H1 (cell line): ENCODE results near the gene USP7. TPM values are rescaled to one million over a fixed set of nuclear protein-coding genes. Genes with fewer than 3 reads are reported as not detected.

Experiments used
- CHD1 ChIP-seq: IDR thresholded peaks from 2 replicates; pipeline ENCODE4 v1.6.1; 2012; ENCODE audit warnings: low read depth, low read length, improper control_type of control experiment
- CTBP2 ChIP-seq: IDR thresholded peaks from 2 replicates; pipeline ENCODE4 v1.7.0; 2011; ENCODE audit warnings: borderline replicate concordance, mild to moderate bottlenecking, moderate library complexity, mixed read lengths, low read length; ENCODE audit not compliant: insufficient read depth, insufficient read length
- RBBP5 ChIP-seq: IDR thresholded peaks from 2 replicates; pipeline ENCODE4 v1.7.1; 2012; ENCODE audit warnings: low read depth, mild to moderate bottlenecking, inconsistent platforms, low read length, moderate library complexity, borderline replicate concordance
- SIN3A ChIP-seq, 2 experiments: IDR thresholded peaks in 1 of 2; conservative IDR thresholded peaks in 1 of 2; 2 replicates each; pipeline ENCODE4 v1.6.1; 2011 to 2012; ENCODE audit warnings: low read length in 2 of 2, improper control_type of control experiment in 1 of 2, low read depth in 1 of 2, mild to moderate bottlenecking in 1 of 2
- TAF1 ChIP-seq: IDR thresholded peaks from 2 replicates; pipeline ENCODE4 v1.6.1; 2011; ENCODE audit warnings: mild to moderate bottlenecking, low read depth, low read length
- polyA plus RNA-seq, 7 experiments: library from polyadenylated mRNA; depleted of rRNA in 3 of 7; stranded (reverse) in 5 of 7; unstranded in 2 of 7; fragments of >200 nt in 5 of 7; fragments of 200-250 nt in 2 of 7; gene quantifications; 1 replicate in 5 of 7; 2 replicates in 1 of 7; 4 replicates in 1 of 7; pipeline versions ENCODE4 v1.2.1 to v1.2.3, GENCODE V29; 2011 to 2013; ENCODE audit warnings: missing spikeins in 2 of 7, mixed read lengths in 2 of 7
- total RNA-seq: library from RNA; stranded (reverse); fragmentation: NEBNext Ultra II Directional; extraction: Animal tissue kit (Norgen Biotek cat#: 25700); gene quantifications from 2 replicates; pipeline ENCODE4 v1.2.1, GENCODE V29; 2021

Gene USP7
- total and polyA plus RNA-seq, 2 of the 8 experiments (the other 6 are each of a cell fraction or from before 2014, with no cell fraction given), result 21.3 to 211 TPM

DNA sequence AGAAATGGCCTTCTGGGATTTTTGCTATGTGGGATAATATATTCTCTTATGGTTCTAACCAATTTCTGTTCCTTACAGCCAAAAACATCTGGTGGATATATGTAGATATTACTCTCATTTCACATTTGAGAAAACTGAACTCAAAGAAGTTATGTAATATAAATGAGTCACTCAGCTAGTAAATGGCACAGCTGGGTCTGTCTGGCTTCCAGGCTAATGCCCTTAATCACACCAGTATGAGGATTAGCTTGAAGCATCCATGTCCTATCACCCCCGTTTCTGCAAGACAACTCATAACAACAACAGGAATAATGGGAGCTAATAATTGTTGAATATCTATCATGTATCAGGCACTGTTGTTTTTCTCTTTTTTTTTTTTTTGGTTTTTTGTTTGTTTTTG is 34.4 kb upstream of the USP7 start (continued):
- TF ChIP-seq CTBP2 (no peak), SIN3A (conservative IDR thresholded peaks at IDR 0.05 in 1 of 2, IDR thresholded peaks at IDR 0.05 in 1 of 2; ENCODE audit: low read depth in 1 of 2, low read length in 2 of 2) (no peak), RBBP5 (no peak), TAF1 (no peak), CHD1 (no peak)
